B cell (primary cell): ENCODE results near the gene GHSR.

Experiments
- CTCF ChIP-seq: fragments of 200-600 bp; IDR thresholded peaks from one replicate; pipeline ENCODE4 v1.8.0; 2022; ENCODE audit warnings: antibody characterized with exemption, mild to moderate bottlenecking
- EZH2 ChIP-seq: IDR thresholded peaks from 2 replicates; pipeline ENCODE4 v1.6.1; 2012; ENCODE audit warnings: borderline replicate concordance, low read depth, mild to moderate bottlenecking, moderate library complexity, low read length; ENCODE audit not compliant: insufficient read depth, poor library complexity, severe bottlenecking

- no peak for TF ChIP-seq CTCF
- no peak for TF ChIP-seq EZH2
Observed at GRCh38 chr3:172454180-172454579, 5.9 kb upstream of the GHSR start.
